Memory B cell (primary cell): ENCODE data around the gene PRELID2.
A peak's percentile ranks its signal among the peaks of the same experiment; 100 is the strongest.

Experiments used
- ATAC-seq: fragments of 150-1000 bp; cut with Tn5 transposase; 2 replicates; pipeline ENCODE4 v1.10.0; 2021; ENCODE audit warnings: low read depth, mild to moderate bottlenecking, moderate library complexity
- DNase-seq, 2 donors: peaks; one replicate each; pipeline ENCODE4 v3.0.0; 2022; ENCODE audit warnings: low spot score in 2 of 2
- H3K27ac Mint-ChIP-seq: one replicate; pipeline ENCODE4 v1.8.0; 2022; ENCODE audit warnings: mild to moderate bottlenecking, moderate library complexity, mixed read lengths
- H3K27me3 Mint-ChIP-seq: one replicate; pipeline ENCODE4 v1.8.0; 2022; ENCODE audit warnings: mixed read lengths
- H3K36me3 Mint-ChIP-seq: one replicate; pipeline ENCODE4 v1.8.0; 2022; ENCODE audit warnings: mild to moderate bottlenecking, mixed read lengths
- H3K4me1 Mint-ChIP-seq: one replicate; pipeline ENCODE4 v1.8.0; 2022; ENCODE audit warnings: mixed read lengths
- H3K4me3 Mint-ChIP-seq: one replicate; pipeline ENCODE4 v1.8.0; 2022; ENCODE audit warnings: mild to moderate bottlenecking, moderate library complexity, mixed read lengths
- H3K9me3 Mint-ChIP-seq: one replicate; pipeline ENCODE4 v1.8.0; 2022; ENCODE audit warnings: mixed read lengths

PRELID2 gene

DNA sequence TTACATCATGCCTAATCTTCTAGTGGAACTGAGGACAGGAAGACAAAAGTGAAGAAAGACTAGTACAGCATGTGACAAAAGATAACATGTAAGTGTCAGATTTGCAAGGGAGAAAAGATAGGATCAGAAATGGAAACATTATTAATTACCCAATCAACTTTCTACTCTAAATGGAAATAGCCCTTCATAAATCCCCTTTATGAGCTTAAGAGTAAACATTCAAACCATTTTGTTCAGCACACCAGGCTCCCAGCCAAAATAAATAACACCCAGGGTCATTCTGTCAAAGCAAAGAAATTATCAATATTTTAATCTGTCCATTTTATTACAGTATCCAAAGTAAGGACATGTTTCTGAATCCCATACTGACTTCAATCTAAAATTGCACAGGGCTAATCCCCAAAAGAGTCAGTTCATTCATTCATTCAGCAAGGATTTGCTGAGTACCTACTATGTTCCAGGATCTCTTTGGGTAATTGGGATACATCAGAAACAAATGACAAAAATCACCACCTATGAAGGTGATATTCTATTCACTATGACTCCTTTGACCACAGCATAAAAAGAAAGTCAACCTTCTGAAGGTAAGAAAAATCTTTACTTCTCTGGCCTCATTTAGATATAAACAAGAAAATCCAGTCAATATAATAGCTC lies 5.3 kb downstream of the PRELID2 start:
- H3K27ac Mint-ChIP-seq = no peak overlapping the region
- peaks cover 2% of the 10 kb centered on the region for H3K27me3 Mint-ChIP-seq
- no peak for ATAC-seq
- no peak for DNase-seq
- H3K4me1 Mint-ChIP-seq = peaks cover 3% of the 10 kb centered on the region
- H3K9me3 Mint-ChIP-seq = no peaks in the 10 kb centered on the region
- H3K36me3 Mint-ChIP-seq = no peaks in the 10 kb centered on the region
- no peak overlapping the region for H3K4me3 Mint-ChIP-seq

DNA sequence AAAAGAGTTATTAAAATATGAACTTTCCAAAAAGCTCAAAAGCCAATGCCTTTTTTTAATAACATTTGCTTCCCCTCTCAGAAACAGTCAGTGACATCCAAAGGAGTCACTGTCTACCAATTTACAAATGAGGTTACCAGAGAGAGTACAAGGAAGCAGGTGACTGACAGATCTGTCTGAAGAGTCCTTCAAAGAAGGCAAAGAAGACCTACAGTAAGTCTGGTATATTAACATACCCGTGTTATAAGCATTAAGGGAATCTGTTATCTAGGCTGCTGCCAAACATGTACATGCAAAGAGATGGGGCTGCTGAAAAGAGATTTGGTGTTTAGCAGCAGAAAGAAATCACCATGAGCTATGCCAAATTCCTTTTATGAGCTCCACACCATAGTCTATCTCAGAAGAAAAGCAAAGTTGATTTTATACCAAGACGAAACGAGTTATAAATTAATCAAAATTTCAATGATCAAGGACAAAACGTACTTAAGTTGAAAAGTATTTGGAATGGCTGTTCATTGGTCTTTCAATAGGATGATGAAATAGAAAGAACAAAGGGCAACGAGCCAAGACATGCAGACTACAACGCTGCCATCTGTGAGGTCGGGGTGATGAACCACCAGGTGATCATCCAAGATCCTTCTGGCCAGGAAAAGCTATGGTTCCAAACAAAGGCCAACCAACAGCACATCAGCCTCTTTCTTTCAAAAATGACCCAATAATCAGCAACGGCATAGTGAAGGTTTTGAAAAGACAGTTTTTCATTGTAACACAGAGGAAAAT lies 8.1 kb downstream of the PRELID2 start:
- no peak overlapping the region for H3K4me3 Mint-ChIP-seq
- no peaks in the 10 kb centered on the region for H3K27me3 Mint-ChIP-seq
- no peak overlapping the region for H3K27ac Mint-ChIP-seq
- no peaks in the 10 kb centered on the region for H3K36me3 Mint-ChIP-seq
- ATAC-seq (no peak), DNase-seq (no peak)
- no peaks in the 10 kb centered on the region for H3K4me1 Mint-ChIP-seq
- H3K9me3 Mint-ChIP-seq = no peaks in the 10 kb centered on the region

DNA sequence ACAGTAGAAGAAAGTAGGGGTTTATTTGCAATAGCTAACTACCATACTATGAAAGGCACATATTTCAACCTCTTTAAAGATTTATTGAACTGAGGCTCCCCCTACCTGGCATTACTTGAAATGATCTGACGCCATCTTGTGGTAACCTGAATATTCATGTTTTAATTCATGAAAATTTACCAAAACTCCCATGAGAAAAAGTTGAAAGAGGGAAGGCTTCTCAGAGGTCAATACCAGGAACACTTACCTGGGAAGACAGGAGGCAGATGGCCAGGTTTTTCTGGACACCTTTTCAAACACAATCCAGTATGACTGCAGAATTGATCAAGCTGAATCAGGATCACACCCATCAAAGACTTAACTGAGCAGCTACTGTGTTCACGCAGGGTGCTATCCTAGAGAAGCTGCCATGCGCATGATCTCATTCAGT lies 9.4 kb downstream of the PRELID2 start:
- no peak overlapping the region for H3K27ac Mint-ChIP-seq
- ATAC-seq (peak; percentile 46), DNase-seq (peak in 1 of 2 donors; percentile 8)
- peaks cover 4% of the 10 kb centered on the region for H3K27me3 Mint-ChIP-seq
- H3K36me3 Mint-ChIP-seq = peaks cover 2% of the 10 kb centered on the region
- H3K4me1 Mint-ChIP-seq = peaks cover 2% of the 10 kb centered on the region
- no peak overlapping the region for H3K4me3 Mint-ChIP-seq
- H3K9me3 Mint-ChIP-seq = no peaks in the 10 kb centered on the region

DNA sequence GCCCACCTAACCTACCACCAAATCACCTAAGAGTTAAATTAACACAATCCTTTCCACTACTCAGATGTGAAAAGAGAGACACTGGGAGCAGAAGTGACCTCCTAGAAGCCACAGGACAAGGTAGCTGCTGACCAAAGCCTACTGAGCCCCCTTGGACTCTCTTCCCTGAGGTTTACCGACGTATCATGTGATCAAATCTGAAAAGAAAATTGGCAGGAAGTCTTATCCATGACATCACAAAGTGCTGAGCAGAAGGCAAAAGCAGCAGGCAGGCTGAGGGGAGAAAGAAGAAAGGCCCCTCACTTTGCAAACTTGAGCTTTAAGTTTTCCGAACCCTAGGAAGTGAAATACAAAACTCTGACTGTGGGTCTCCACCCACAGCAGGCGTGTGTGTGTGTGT lies 11.1 kb downstream of the PRELID2 start:
- Mint-ChIP-seq H3K36me3 (peaks cover 2% of the 10 kb centered on the region), H3K27me3 (peaks cover 4% of the 10 kb centered on the region), H3K9me3 (no peaks in the 10 kb centered on the region), H3K4me1 (peaks cover 2% of the 10 kb centered on the region), H3K27ac (no peak overlapping the region), H3K4me3 (no peak overlapping the region)
- no peak for DNase-seq
- ATAC-seq = no peak

DNA sequence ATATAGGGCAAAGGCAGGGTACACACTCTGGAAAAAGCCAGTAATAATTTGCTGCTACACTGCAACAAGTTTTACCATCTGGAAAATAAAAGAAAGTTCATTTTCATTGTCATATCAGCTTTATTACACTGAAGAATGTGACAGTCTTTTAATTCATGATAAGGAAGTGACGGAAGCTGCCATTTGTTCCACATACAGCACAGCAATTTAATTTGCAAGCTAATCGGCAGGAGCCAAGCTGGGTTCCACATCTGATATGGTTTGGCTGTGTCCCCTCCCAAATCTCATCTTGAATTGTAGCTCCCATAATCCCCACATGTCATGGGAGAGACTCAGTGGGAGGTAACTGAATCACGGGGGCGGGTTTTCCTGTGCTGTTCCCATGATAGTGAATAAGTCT lies 16.5 kb downstream of the PRELID2 start:
- DNase-seq (no peak), ATAC-seq (no peak)
- H3K4me1 Mint-ChIP-seq = peaks cover 2% of the 10 kb centered on the region
- H3K27ac Mint-ChIP-seq = no peak overlapping the region
- H3K36me3 Mint-ChIP-seq = peaks cover 6% of the 10 kb centered on the region
- H3K9me3 Mint-ChIP-seq = no peaks in the 10 kb centered on the region
- no peak overlapping the region for H3K4me3 Mint-ChIP-seq
- peaks cover 5% of the 10 kb centered on the region for H3K27me3 Mint-ChIP-seq

DNA sequence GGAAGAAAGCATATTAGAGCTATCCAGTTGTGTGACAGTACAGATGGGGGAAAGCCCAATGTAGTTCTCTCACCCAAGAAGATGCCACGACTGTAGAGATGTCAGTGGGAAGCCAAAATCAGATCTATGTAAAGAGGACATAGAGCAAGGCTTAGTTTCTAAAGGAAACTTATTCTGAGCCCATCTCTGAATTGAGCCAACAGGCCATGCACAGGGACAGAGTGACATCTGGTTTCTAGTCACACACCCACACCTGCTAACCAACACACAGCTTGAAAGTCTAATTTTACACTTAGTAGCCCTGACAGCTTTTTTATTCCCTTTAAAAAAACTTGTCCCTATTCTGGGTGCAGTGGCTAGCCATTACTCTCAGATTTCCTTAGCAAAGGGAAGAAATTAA lies 22.3 kb downstream of the PRELID2 start:
- DNase-seq (no peak), ATAC-seq (no peak)
- peaks cover 3% of the 10 kb centered on the region for H3K36me3 Mint-ChIP-seq
- H3K4me3 Mint-ChIP-seq = no peak overlapping the region
- no peak overlapping the region for H3K27ac Mint-ChIP-seq
- H3K9me3 Mint-ChIP-seq = no peaks in the 10 kb centered on the region
- H3K27me3 Mint-ChIP-seq = no peaks in the 10 kb centered on the region
- H3K4me1 Mint-ChIP-seq = no peaks in the 10 kb centered on the region

DNA sequence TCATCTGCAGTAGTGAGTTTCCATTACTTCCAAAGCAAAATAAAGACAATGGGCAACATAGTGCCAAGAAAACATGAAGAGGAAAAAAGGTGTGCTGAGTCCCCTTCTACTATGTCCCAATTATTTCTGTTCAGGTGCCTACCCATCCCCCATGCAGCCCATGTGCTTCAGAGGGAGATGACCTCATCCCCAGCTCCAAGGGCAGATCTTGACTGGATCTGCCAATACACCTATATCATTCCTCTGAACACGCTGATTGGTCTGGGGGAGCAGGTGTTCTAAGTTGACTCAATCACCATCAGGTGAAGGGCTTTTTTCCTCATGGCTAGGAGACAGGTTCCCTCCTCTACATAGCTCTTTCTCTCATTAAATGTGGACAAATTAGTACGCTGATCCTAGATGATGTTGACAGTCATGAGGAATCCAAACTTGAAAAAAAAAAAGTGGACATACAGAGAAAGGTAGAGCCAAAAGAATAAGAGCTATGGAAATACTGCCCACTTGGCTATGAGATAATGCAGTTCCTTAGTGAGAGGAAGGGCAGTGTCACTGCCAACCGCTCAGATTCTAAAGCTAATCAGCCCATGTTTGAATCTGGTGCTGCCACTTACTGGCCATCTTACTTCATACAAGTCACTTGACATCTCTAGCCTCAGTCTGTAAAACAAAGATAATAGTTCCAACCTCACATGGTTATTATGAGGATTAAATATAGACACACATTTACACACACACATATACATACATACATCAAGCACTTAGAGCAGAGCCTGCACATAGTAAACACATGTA lies 23.1 kb downstream of the PRELID2 start:
- H3K36me3 Mint-ChIP-seq = peaks cover 3% of the 10 kb centered on the region
- no peaks in the 10 kb centered on the region for H3K27me3 Mint-ChIP-seq
- DNase-seq = no peak
- H3K9me3 Mint-ChIP-seq = no peaks in the 10 kb centered on the region
- H3K27ac Mint-ChIP-seq = no peak overlapping the region
- H3K4me1 Mint-ChIP-seq = no peaks in the 10 kb centered on the region
- H3K4me3 Mint-ChIP-seq = no peak overlapping the region
- no peak for ATAC-seq

DNA sequence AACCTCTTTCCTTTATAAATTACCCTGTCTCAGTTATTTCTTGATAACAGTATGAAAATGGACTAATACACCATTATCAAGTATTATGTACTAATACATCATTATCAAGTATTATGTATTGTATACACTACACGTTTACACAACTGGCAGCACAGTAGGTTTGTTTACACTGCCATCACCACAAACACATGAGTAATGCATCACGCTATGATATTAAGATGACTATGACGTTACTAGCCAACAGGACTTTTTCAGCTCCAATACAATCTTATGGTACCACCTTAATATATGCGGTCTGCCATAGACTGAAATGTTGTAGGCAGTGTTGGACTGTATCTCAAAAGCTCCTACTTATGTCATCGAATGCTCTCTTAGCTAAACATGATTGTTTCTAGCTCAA lies 28.2 kb downstream of the PRELID2 start:
- H3K4me3 Mint-ChIP-seq = no peak overlapping the region
- peaks cover 2% of the 10 kb centered on the region for H3K36me3 Mint-ChIP-seq
- no peak for DNase-seq
- H3K4me1 Mint-ChIP-seq = no peaks in the 10 kb centered on the region
- no peak for ATAC-seq
- H3K27ac Mint-ChIP-seq = no peak overlapping the region
- H3K27me3 Mint-ChIP-seq = peaks cover 2% of the 10 kb centered on the region
- no peaks in the 10 kb centered on the region for H3K9me3 Mint-ChIP-seq

DNA sequence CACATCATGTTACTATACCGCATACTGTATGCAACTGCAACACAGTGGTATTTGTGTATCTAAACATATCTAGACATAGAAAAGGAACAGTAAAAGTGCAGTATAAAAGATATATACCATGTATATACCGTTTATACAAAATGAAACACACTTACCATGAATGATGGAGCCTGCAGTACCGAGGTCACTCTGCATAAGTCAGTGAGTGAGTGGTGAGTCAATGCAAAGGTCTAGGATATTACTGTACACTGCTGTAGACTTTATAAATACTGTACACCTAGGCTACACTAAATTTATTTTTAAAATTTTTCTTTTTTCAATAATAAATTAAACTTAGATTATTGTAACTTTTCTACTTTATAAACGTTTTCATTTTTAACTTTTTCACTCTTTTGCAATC lies 29.3 kb downstream of the PRELID2 start:
- peaks cover 2% of the 10 kb centered on the region for H3K27me3 Mint-ChIP-seq
- peaks cover 2% of the 10 kb centered on the region for H3K36me3 Mint-ChIP-seq
- DNase-seq (no peak), ATAC-seq (no peak)
- H3K4me3 Mint-ChIP-seq = no peak overlapping the region
- H3K9me3 Mint-ChIP-seq = no peaks in the 10 kb centered on the region
- no peaks in the 10 kb centered on the region for H3K4me1 Mint-ChIP-seq
- no peak overlapping the region for H3K27ac Mint-ChIP-seq

DNA sequence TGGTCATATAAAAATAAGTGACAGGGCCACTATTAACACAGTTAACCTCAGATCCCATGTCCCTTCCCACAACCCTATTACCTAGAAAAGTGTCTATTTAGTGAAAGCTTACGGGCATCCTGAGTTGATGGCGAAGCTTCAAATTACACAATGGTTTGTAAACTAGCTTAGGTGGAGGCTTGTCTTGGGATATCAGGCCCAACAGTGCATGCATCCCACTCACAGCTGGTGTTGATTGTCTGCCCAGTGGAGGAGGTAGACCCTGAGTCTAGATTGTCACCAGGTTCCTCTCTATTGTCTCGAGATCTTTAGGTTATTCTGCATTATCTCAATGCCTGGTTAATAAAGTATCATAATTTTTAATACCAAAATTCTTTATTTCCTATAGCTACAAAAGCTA lies 30.4 kb downstream of the PRELID2 start:
- ATAC-seq (no peak), DNase-seq (no peak)
- Mint-ChIP-seq H3K27me3 (peaks cover 2% of the 10 kb centered on the region), H3K4me1 (no peaks in the 10 kb centered on the region), H3K36me3 (peaks cover 2% of the 10 kb centered on the region), H3K9me3 (no peaks in the 10 kb centered on the region), H3K4me3 (no peak overlapping the region), H3K27ac (no peak overlapping the region)

DNA sequence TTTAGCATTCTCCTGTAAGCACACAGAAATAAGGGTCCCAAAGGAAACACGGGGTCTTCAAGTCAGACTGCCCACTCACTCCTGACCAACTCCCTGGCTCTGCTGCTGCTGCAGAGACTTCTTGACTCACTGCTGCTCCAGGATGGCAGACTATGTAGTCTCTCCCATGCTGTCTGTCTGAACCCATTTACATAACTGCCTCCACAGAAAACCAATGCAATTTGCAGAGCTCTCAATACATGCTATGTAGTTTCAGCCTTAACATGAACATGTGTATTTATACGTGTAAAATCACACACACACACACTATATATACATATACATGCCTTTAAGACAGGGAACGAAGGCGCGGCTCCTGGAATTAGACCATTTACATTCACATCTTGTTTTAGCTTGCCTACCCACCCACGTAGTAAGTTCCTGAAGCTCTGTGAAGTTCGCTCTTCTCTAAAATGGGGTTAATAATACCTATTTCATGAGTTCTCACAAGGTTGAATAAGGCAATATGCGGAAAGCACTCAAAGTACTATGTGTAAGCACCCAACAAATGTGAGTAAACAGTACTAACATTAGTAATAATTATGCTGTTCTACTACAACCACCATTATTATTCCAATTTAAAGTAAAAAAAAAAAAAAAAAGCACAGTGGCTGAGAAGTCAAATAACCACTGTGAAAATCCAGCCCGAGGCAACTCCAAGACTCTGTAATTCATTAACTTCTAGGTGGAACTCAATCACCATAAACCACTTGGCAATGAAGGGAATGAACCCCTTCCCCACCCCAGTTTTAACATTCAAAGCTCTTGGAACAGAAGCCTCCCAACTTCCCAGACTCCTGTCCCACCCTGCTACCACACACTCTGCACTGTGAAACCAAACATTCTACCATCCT lies 31.8 kb downstream of the PRELID2 start:
- no peak overlapping the region for H3K27ac Mint-ChIP-seq
- peaks cover 2% of the 10 kb centered on the region for H3K27me3 Mint-ChIP-seq
- ATAC-seq = no peak
- DNase-seq = no peak
- no peaks in the 10 kb centered on the region for H3K4me1 Mint-ChIP-seq
- H3K36me3 Mint-ChIP-seq = peaks cover 2% of the 10 kb centered on the region
- no peaks in the 10 kb centered on the region for H3K9me3 Mint-ChIP-seq
- no peak overlapping the region for H3K4me3 Mint-ChIP-seq

DNA sequence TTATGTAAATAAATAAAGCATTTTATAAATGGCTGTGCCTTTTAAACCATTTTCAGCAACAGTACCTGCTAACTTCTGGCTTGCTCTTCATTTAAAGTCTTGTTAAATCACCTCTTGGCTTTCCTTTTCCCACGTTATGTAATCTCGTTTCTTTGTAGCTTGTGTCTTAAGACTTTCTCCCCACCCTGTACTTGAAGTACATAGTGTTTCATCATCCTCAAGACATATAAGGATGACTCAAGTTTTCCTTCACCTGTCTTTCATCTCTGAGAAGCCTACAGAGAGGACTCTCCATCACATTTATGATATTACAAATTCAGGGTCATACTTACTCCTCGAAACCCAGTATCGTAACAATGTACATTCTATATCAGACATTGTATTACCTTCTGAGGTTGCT lies 33.9 kb downstream of the PRELID2 start:
- no peaks in the 10 kb centered on the region for H3K4me1 Mint-ChIP-seq
- H3K27me3 Mint-ChIP-seq = peaks cover 2% of the 10 kb centered on the region
- H3K4me3 Mint-ChIP-seq = no peak overlapping the region
- ATAC-seq (no peak), DNase-seq (no peak)
- H3K9me3 Mint-ChIP-seq = peaks cover 4% of the 10 kb centered on the region
- H3K36me3 Mint-ChIP-seq = peaks cover 6% of the 10 kb centered on the region
- no peak overlapping the region for H3K27ac Mint-ChIP-seq

DNA sequence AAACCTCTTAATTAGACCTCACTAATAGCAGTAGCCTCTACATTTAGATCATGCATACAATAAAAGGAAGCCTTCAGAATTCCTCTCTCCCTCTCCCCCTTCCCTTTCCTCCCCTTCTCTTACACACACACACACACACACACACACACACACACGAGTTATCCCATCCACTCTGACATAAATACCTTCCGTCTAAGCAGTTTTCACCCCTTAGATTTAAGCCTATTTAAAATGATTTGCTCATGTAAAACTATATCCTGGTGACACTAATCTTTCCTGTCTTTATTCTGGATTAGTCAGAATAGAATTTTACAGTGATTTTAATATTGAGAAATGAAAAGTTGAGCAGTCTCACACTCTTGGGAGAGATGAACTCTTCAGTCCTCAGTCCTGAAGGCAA lies 35.0 kb downstream of the PRELID2 start:
- H3K4me1 Mint-ChIP-seq = no peaks in the 10 kb centered on the region
- no peak overlapping the region for H3K4me3 Mint-ChIP-seq
- no peak for DNase-seq
- peaks cover 6% of the 10 kb centered on the region for H3K36me3 Mint-ChIP-seq
- no peak for ATAC-seq
- H3K27me3 Mint-ChIP-seq = peaks cover 2% of the 10 kb centered on the region
- peaks cover 4% of the 10 kb centered on the region for H3K9me3 Mint-ChIP-seq
- no peak overlapping the region for H3K27ac Mint-ChIP-seq
